ENCODE measurements around the gene CYP4F11. TPM values are rescaled to one million over a fixed set of nuclear protein-coding genes. Genes with fewer than 3 reads are reported as not detected.

CYP4F11 gene
- total and polyA plus RNA-seq, 2 of the 13 experiments (the other 11 are each of a cell fraction or from before 2014, with no cell fraction given), result 7.8 to 8.4 TPM

DNA sequence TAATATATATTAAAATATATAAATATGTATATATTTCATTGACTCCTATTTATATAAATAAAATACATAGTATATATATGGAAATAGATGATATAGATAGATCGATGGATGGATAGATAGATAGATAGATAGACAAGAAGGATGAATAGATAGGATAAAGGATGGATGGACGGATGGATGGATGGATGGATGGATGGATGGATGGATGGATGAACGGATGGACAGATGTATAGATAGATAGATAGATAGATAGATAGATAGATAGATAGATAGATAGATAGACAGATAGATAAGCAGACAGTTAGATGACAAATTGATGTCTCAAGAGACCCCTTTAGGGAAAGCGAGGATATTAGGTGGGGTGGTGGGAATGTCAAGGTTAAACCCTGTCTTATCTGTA is 15.1 kb downstream of the CYP4F11 start:
- no peak overlapping the region for H3K27ac ChIP-seq (ENCODE audit: extremely low read length, insufficient read depth, low read length)
- peaks cover 10 to 42% of the 10 kb centered on the region in 2 experiments; a peak in 4 of 5 replicates for H3K36me3 ChIP-seq (replicated peaks in 1 of 2; ENCODE audit: control insufficient read depth in 1 of 2, insufficient read depth in 2 of 2, low read length in 2 of 2)
- in situ Hi-C loops (cut with HindIII; ENCODE audit: extremely low pct_ligation_motif_present, low pct_unique_long_range_greater_than_20kb), result no loop called here
- H2AFZ ChIP-seq (ENCODE audit: low read length), result no peak overlapping the region
- peaks cover 14% of the 10 kb centered on the region; the same call in 1 of the 2 replicates for H3K9me3 ChIP-seq (ENCODE audit: low read length)
- BruUV-seq (replicated peaks), result no TSS peak
- CTCF ChIA-PET (ENCODE audit: low intra/inter-chr PET ratio, low total read pairs), result no interaction called here
- 88% methylated on average over 4 of the region's 4 CpGs for WGBS (ENCODE audit: low lambda C conversion rate)
- no peak for DNase-seq (ENCODE audit: low spot score)
- no peak overlapping the region for H3K9ac ChIP-seq (ENCODE audit: insufficient read depth, low read depth, low read length)
- H3K4me1 ChIP-seq (ENCODE audit: insufficient read depth, low read length), result no peaks in the 10 kb centered on the region
- H4K20me1 ChIP-seq (ENCODE audit: insufficient read depth, low read length), result no peaks in the 10 kb centered on the region
- no peak for ATAC-seq
- POLR2A ChIA-PET, result no interaction called here
- no peaks in the 10 kb centered on the region for H3K79me2 ChIP-seq (ENCODE audit: insufficient read depth, low read length)
- H3K4me2 ChIP-seq (ENCODE audit: low read depth, low read length), result no peak overlapping the region
- FAIRE-seq, result no peak
- intact Hi-C loops (cut with micrococcal nuclease; ENCODE audit: unreplicated experiment), result no loop called here
- no peak overlapping the region for H3K4me3 ChIP-seq (replicated peaks in 1 of 3; ENCODE audit: insufficient read depth in 1 of 3, low read depth in 2 of 3, low read length in 3 of 3)
- H3K27me3 ChIP-seq (ENCODE audit: control insufficient read depth in 1 of 2, insufficient read depth in 2 of 2, low read length in 2 of 2), result no peaks in the 10 kb centered on the region
- no peak for TF ChIP-seq HNRNPLL (IDR thresholded peaks at IDR 0.05; ENCODE audit: low read depth, low read length, poor library complexity, severe bottlenecking)
- TF ChIP-seq ZNF549 (CRISPR knock-in tag; IDR thresholded peaks at IDR 0.05), result no peak
- no peak for TF ChIP-seq ZNF615 (CRISPR knock-in tag; IDR thresholded peaks at IDR 0.05; ENCODE audit: borderline replicate concordance)
- no peak for TF ChIP-seq NR2F2 (IDR thresholded peaks at IDR 0.05; ENCODE audit: borderline replicate concordance, low read depth)
- TF ChIP-seq, protein P1, sequence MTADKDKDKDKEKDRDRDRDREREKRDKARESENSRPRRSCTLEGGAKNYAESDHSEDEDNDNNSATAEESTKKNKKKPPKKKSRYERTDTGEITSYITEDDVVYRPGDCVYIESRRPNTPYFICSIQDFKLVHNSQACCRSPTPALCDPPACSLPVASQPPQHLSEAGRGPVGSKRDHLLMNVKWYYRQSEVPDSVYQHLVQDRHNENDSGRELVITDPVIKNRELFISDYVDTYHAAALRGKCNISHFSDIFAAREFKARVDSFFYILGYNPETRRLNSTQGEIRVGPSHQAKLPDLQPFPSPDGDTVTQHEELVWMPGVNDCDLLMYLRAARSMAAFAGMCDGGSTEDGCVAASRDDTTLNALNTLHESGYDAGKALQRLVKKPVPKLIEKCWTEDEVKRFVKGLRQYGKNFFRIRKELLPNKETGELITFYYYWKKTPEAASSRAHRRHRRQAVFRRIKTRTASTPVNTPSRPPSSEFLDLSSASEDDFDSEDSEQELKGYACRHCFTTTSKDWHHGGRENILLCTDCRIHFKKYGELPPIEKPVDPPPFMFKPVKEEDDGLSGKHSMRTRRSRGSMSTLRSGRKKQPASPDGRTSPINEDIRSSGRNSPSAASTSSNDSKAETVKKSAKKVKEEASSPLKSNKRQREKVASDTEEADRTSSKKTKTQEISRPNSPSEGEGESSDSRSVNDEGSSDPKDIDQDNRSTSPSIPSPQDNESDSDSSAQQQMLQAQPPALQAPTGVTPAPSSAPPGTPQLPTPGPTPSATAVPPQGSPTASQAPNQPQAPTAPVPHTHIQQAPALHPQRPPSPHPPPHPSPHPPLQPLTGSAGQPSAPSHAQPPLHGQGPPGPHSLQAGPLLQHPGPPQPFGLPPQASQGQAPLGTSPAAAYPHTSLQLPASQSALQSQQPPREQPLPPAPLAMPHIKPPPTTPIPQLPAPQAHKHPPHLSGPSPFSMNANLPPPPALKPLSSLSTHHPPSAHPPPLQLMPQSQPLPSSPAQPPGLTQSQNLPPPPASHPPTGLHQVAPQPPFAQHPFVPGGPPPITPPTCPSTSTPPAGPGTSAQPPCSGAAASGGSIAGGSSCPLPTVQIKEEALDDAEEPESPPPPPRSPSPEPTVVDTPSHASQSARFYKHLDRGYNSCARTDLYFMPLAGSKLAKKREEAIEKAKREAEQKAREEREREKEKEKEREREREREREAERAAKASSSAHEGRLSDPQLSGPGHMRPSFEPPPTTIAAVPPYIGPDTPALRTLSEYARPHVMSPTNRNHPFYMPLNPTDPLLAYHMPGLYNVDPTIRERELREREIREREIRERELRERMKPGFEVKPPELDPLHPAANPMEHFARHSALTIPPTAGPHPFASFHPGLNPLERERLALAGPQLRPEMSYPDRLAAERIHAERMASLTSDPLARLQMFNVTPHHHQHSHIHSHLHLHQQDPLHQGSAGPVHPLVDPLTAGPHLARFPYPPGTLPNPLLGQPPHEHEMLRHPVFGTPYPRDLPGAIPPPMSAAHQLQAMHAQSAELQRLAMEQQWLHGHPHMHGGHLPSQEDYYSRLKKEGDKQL (CRISPR knock-in tag; IDR thresholded peaks at IDR 0.05; ENCODE audit: low read depth), result no peak
- no peak for TF ChIP-seq EEA1 (CRISPR knock-in tag; IDR thresholded peaks at IDR 0.05; ENCODE audit: borderline replicate concordance)
- no peak for TF ChIP-seq FOXA1 (IDR thresholded peaks at IDR 0.05)
- no peak for TF ChIP-seq FOXA1 (CRISPR knock-in tag; IDR thresholded peaks at IDR 0.05)
- TF ChIP-seq EZH2 (conservative IDR thresholded peaks at IDR 0.05; ENCODE audit: low read depth, low read length), result no peak
- no peak for TF ChIP-seq U2AF2 (IDR thresholded peaks at IDR 0.05; ENCODE audit: low read depth, low read length)
- no peak for TF ChIP-seq ZNF7 (CRISPR knock-in tag; IDR thresholded peaks at IDR 0.05)
- TF ChIP-seq SNAI1 (CRISPR knock-in tag; IDR thresholded peaks at IDR 0.05; ENCODE audit: borderline replicate concordance), result no peak
- TF ChIP-seq, protein P2, sequence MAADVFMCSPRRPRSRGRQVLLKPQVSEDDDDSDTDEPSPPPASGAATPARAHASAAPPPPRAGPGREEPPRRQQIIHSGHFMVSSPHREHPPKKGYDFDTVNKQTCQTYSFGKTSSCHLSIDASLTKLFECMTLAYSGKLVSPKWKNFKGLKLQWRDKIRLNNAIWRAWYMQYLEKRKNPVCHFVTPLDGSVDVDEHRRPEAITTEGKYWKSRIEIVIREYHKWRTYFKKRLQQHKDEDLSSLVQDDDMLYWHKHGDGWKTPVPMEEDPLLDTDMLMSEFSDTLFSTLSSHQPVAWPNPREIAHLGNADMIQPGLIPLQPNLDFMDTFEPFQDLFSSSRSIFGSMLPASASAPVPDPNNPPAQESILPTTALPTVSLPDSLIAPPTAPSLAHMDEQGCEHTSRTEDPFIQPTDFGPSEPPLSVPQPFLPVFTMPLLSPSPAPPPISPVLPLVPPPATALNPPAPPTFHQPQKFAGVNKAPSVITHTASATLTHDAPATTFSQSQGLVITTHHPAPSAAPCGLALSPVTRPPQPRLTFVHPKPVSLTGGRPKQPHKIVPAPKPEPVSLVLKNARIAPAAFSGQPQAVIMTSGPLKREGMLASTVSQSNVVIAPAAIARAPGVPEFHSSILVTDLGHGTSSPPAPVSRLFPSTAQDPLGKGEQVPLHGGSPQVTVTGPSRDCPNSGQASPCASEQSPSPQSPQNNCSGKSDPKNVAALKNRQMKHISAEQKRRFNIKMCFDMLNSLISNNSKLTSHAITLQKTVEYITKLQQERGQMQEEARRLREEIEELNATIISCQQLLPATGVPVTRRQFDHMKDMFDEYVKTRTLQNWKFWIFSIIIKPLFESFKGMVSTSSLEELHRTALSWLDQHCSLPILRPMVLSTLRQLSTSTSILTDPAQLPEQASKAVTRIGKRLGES (CRISPR knock-in tag; IDR thresholded peaks at IDR 0.05; ENCODE audit: borderline replicate concordance), result no peak
- TF ChIP-seq, protein P3, sequence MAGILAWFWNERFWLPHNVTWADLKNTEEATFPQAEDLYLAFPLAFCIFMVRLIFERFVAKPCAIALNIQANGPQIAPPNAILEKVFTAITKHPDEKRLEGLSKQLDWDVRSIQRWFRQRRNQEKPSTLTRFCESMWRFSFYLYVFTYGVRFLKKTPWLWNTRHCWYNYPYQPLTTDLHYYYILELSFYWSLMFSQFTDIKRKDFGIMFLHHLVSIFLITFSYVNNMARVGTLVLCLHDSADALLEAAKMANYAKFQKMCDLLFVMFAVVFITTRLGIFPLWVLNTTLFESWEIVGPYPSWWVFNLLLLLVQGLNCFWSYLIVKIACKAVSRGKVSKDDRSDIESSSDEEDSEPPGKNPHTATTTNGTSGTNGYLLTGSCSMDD (CRISPR knock-in tag; IDR thresholded peaks at IDR 0.05), result no peak
- no peak for TF ChIP-seq THAP11 (CRISPR knock-in tag; IDR thresholded peaks at IDR 0.05)
- no peak for TF ChIP-seq SIX1 (CRISPR knock-in tag; IDR thresholded peaks at IDR 0.05; ENCODE audit: borderline replicate concordance)
- no peak for TF ChIP-seq ZEB1 (IDR thresholded peaks at IDR 0.05; ENCODE audit: insufficient replicate concordance, low read depth)
- no peak for TF ChIP-seq DMAP1 (CRISPR knock-in tag; IDR thresholded peaks at IDR 0.05)

All from HepG2 (cell line).